Activated naive CD8-positive, alpha-beta T cell (primary cell): ENCODE data around the gene MYDGF.

Experiments
- H3K27ac Mint-ChIP-seq: one replicate; pipeline ENCODE4 v1.8.0; 2021; ENCODE audit warnings: mixed read lengths
- H3K27me3 Mint-ChIP-seq: one replicate; pipeline ENCODE4 v1.8.0; 2021; ENCODE audit warnings: mixed read lengths
- H3K36me3 Mint-ChIP-seq: one replicate; pipeline ENCODE4 v1.8.0; 2021; ENCODE audit warnings: mixed read lengths
- H3K4me1 Mint-ChIP-seq: one replicate; pipeline ENCODE4 v1.8.0; 2021; ENCODE audit warnings: low read depth, mixed read lengths
- H3K4me3 Mint-ChIP-seq: one replicate; pipeline ENCODE4 v1.8.0; 2021; ENCODE audit warnings: mild to moderate bottlenecking, mixed read lengths
- H3K9me3 Mint-ChIP-seq: one replicate; pipeline ENCODE4 v1.8.0; 2021; ENCODE audit warnings: low read depth, mixed read lengths

The MYDGF gene

GRCh38 chr19:4624301-4624700, 45.8 kb downstream of the MYDGF start:
- Mint-ChIP-seq H3K36me3 (no peaks in the 10 kb centered on the region), H3K4me1 (no peaks in the 10 kb centered on the region), H3K27ac (no peak overlapping the region), H3K27me3 (no peaks in the 10 kb centered on the region), H3K9me3 (no peaks in the 10 kb centered on the region), H3K4me3 (no peak overlapping the region)

GRCh38 chr19:4622695-4623421, 47.3 kb downstream of the MYDGF start:
- Mint-ChIP-seq H3K9me3 (no peaks in the 10 kb centered on the region), H3K27me3 (no peaks in the 10 kb centered on the region), H3K4me1 (no peaks in the 10 kb centered on the region), H3K27ac (no peak overlapping the region), H3K36me3 (no peaks in the 10 kb centered on the region), H3K4me3 (no peak overlapping the region)

GRCh38 chr19:4620675-4621074, 49.5 kb downstream of the MYDGF start:
- H3K36me3 Mint-ChIP-seq: no peaks in the 10 kb centered on the region
- H3K4me1 Mint-ChIP-seq: no peaks in the 10 kb centered on the region
- H3K27ac Mint-ChIP-seq: no peak overlapping the region
- no peaks in the 10 kb centered on the region for H3K9me3 Mint-ChIP-seq
- H3K27me3 Mint-ChIP-seq: no peaks in the 10 kb centered on the region
- no peak overlapping the region for H3K4me3 Mint-ChIP-seq

GRCh38 chr19:4619668-4620294, 50.4 kb downstream of the MYDGF start:
- Mint-ChIP-seq H3K4me1 (no peaks in the 10 kb centered on the region), H3K27me3 (no peaks in the 10 kb centered on the region), H3K4me3 (no peak overlapping the region), H3K27ac (no peak overlapping the region), H3K36me3 (no peaks in the 10 kb centered on the region), H3K9me3 (no peaks in the 10 kb centered on the region)

GRCh38 chr19:4618019-4618418, 52.1 kb downstream of the MYDGF start:
- Mint-ChIP-seq H3K27me3 (no peaks in the 10 kb centered on the region), H3K27ac (no peak overlapping the region), H3K9me3 (no peaks in the 10 kb centered on the region), H3K4me1 (no peaks in the 10 kb centered on the region), H3K36me3 (no peaks in the 10 kb centered on the region), H3K4me3 (no peak overlapping the region)

- Mint-ChIP-seq H3K4me1 (no peaks in the 10 kb centered on the region), H3K27me3 (peaks cover 6% of the 10 kb centered on the region), H3K4me3 (no peak overlapping the region), H3K36me3 (no peaks in the 10 kb centered on the region), H3K27ac (no peak overlapping the region), H3K9me3 (no peaks in the 10 kb centered on the region)
Observed at GRCh38 chr19:4613254-4613751, 56.8 kb downstream of the MYDGF start.

- no peak overlapping the region for H3K27ac Mint-ChIP-seq
- no peaks in the 10 kb centered on the region for H3K4me1 Mint-ChIP-seq
- peaks cover 9% of the 10 kb centered on the region for H3K27me3 Mint-ChIP-seq
- no peaks in the 10 kb centered on the region for H3K36me3 Mint-ChIP-seq
- H3K4me3 Mint-ChIP-seq: no peak overlapping the region
- no peaks in the 10 kb centered on the region for H3K9me3 Mint-ChIP-seq
Observed at GRCh38 chr19:4609878-4610511, 60.1 kb downstream of the MYDGF start.
